Measurements from ENCODE around the gene PFKFB2. TPM values are rescaled to one million over a fixed set of nuclear protein-coding genes. Genes with fewer than 3 reads are reported as not detected.

PFKFB2 gene
- total and polyA plus RNA-seq, 2 donors (not counting 3 experiments of a cell fraction or from before 2014, with no cell fraction given), result 0.70 to 2.0 TPM

GRCh38 chr1:207022996-207023679 lies 29.9 kb upstream of the PFKFB2 start:
- no peaks in the 10 kb centered on the region for H3K4me1 ChIP-seq (ENCODE audit: control insufficient read depth, extremely low read depth, insufficient read depth, low read length)
- no peak for DNase-seq (ENCODE audit: low read depth, low spot score)
- intact Hi-C loops (cut with micrococcal nuclease) (no loop called here), dilution Hi-C loops (cut with MboI; ENCODE audit: extremely low pct_ligation_motif_present, low sequenced_read_pairs) (no loop called here)
- H3K9me3 ChIP-seq (replicated peaks; ENCODE audit: control insufficient read depth, insufficient read depth, low read length), result no peaks in the 10 kb centered on the region
- no peak overlapping the region for H3K4me2 ChIP-seq (ENCODE audit: insufficient read depth, low read length)
- H3K79me2 ChIP-seq (ENCODE audit: control insufficient read depth, insufficient read depth, low read length), result no peaks in the 10 kb centered on the region
- H3K9me1 ChIP-seq (replicated peaks; ENCODE audit: control insufficient read depth, extremely low read depth, insufficient read depth, low read length), result no peaks in the 10 kb centered on the region
- no peak overlapping the region for H3K27ac ChIP-seq (ENCODE audit: insufficient read depth, low read depth, low read length)
- BruUV-seq (replicated peaks), result no TSS peak
- no peaks in the 10 kb centered on the region for H3K36me3 ChIP-seq (ENCODE audit: control insufficient read depth in 2 of 2, extremely low read depth in 1 of 2, insufficient read depth in 2 of 2, low read length in 2 of 2)
- H2AFZ ChIP-seq (ENCODE audit: low read depth, low read length), result no peak overlapping the region
- ChIA-PET POLR2A (no interaction called here), CTCF (interaction anchor here (0.7 to 2.2 kb wide), 4 partner anchors 18 to 477 kb away, joined by 3 to 7 read pairs (median 4); no protein-coding TSS in a partner anchor)
- no peaks in the 10 kb centered on the region for H3K27me3 ChIP-seq (ENCODE audit: control insufficient read depth in 2 of 2, insufficient read depth in 2 of 2, low read length in 2 of 2)
- FAIRE-seq, result no peak
- H3K9ac ChIP-seq (replicated peaks; ENCODE audit: extremely low read depth, insufficient read depth, low read length), result no peak overlapping the region
- no peak overlapping the region for H3K4me3 ChIP-seq (replicated peaks in 1 of 3; ENCODE audit: insufficient read depth in 1 of 3, low read depth in 1 of 3, low read length in 3 of 3)
- TF ChIP-seq MAX (IDR thresholded peaks at IDR 0.05; ENCODE audit: insufficient read depth, insufficient read length) (no peak), GATA2 (IDR thresholded peaks at IDR 0.05; ENCODE audit: insufficient read depth, insufficient read length, low read depth, low read length) (no peak), CTCF (IDR thresholded peaks at IDR 0.05; ENCODE audit: extremely low read depth in 1 of 2, insufficient read depth in 1 of 2, low read depth in 1 of 2, low read length in 2 of 2) (no peak), JUN (IDR thresholded peaks at IDR 0.05; ENCODE audit: borderline replicate concordance, insufficient read depth, insufficient read length, low read depth) (no peak), FOS (IDR thresholded peaks at IDR 0.05; ENCODE audit: borderline replicate concordance, insufficient read depth, low read length) (no peak), POLR2A (IDR thresholded peaks at IDR 0.05; ENCODE audit: low read depth, low read length) (no peak)
- no peaks in the 10 kb centered on the region for H4K20me1 ChIP-seq (replicated peaks; ENCODE audit: control insufficient read depth, extremely low read depth, insufficient read depth, low read length)
